GM23248 (cell line): ENCODE data around the gene CNOT3.

Experiments
- EZH2 ChIP-seq: fragments of 200-600 bp; sonication (generic); IDR thresholded peaks from 2 replicates; pipeline ENCODE4 v1.6.1; 2018; ENCODE audit warnings: antibody characterized with exemption, mild to moderate bottlenecking; ENCODE audit not compliant: insufficient read depth, poor library complexity, severe bottlenecking
- EZH2phosphoT487 ChIP-seq: fragments of 200-600 bp; sonication (generic); IDR thresholded peaks from 2 replicates; pipeline ENCODE4 v1.6.1; 2018; ENCODE audit warnings: antibody characterized with exemption, moderate library complexity, mild to moderate bottlenecking, low read depth; ENCODE audit not compliant: insufficient read depth

DNA sequence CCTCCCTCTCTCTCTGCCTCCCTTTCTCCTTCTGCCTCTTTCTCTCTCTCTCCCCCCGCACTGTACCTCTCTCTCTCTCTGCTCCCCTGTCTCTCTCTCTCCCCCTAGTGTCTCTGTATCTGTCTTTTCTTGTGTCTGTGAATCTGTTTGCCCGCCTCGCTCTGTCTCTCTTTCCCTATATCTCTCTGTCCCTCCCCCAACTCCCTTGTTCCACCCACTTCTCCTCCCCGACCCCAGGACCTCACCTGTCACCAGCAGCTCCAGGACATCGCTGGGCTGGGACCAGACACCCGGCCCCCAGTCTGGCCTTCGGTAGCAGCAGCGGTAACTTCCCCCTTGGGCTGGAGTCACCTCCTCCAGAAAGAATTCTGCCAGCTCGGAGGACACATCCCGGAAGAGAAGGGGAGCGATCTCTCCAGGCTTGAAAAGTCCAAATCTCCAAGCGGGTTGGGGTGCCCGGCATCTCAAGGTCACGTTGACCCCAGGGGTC lies 40.9 kb upstream of the CNOT3 start:
- no peak for TF ChIP-seq EZH2
- TF ChIP-seq EZH2phosphoT487: no peak
